Islet of Langerhans (tissue), 1 donor: ENCODE data around the gene LYSMD2.

Source experiments
- FAIRE-seq: peaks from one replicate; lab custom pipeline; 2011; peaks lifted over from hg19 to GRCh38; lab: Jason Lieb, UNC

LYSMD2 gene

DNA sequence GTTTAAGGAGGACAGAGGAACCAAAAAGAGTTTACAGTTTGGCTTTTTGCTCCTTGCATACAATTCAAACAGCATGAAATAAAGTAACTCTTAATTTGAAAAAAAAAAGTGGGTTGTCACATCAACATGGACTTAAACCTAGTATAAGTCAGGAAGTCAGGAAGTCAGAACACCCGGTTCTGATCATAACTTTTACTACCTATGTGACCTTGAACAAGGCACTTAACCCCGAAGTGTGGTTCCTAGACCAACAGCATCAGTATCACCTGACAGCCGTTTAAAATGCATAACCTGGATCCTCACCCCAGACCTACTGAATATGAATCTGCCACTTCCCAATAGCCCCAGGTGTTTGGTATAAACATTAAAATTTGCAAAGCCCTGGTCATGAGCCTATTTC, 18.7 kb downstream of the LYSMD2 start:
- FAIRE-seq, result no peak

- FAIRE-seq, result no peak
Observed at GRCh38 chr15:51718219-51718618, 19.2 kb downstream of the LYSMD2 start.

GRCh38 chr15:51714911-51715310, 22.5 kb downstream of the LYSMD2 start:
- FAIRE-seq, result no peak

DNA sequence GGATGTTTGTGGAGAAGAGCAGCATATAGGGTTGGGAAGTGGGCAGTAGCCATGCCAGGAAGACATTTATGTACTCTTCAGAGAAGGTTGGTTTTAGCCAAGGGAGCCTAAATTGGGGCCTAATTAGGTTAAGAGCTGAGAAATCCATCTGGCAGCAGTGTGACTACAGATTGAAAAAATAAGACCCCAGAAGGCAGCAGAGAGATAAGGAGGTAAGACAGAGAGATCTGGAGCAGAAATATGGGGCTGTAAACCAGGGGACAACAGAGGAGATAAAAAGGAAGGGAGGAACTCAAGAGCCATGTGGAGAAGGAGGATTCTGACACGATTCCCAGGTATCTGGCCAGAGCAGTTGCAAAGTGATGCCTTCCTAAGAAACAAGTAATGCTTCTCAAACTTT, 23.3 kb downstream of the LYSMD2 start:
- FAIRE-seq, result no peak

DNA sequence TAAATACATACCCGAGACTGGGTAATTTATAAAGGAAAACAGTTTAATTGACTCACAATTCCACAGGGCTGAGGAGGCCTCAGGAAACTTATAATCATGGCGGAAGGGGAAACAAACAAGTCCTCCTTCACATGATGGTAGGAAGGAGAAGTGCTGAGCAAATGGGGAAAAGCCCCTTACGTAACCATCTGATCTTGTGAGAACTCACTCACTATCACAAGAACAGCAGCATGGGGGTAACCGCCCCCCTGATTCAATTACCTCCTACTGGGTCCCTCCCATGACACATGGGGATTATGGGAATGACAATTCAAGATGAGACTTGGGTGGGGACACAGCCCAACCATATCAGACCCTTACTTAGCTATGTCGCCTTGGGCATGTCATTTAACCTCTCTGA, 28.4 kb downstream of the LYSMD2 start:
- no peak for FAIRE-seq

GRCh38 chr15:51708013-51708412, 29.4 kb downstream of the LYSMD2 start:
- peak; percentile 99 for FAIRE-seq

DNA sequence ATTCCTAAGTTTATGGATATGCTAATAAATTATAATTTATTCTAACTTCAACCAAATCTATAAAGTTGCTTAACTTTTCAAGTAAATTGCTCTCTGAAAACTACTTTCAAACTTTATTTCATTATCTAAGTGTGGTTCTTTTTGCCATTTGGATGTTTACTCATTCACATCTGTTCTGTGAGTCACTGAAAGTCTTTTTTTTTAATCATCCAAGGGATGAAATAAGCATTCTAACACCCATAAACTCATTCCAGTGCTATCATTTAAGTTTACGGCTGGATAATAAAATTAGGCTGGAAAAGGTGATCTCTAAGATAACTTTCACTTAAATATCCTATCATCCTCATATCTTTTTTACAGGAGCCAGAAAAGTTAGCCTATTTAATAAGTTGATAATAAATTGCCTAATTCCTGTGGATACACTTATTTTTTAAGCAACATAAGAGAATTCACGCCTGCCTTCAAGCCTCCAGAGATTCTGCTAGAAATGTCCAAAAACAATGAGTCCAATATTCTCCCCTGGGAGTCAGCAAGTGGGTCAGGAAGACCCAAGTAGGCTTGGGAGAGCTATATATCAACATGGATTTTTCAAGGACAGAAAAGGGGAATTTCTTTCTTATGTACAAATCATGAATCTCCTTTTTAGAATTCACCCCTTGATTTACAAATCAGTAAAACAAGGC, 30.4 kb downstream of the LYSMD2 start:
- peak; percentile 78 for FAIRE-seq

DNA sequence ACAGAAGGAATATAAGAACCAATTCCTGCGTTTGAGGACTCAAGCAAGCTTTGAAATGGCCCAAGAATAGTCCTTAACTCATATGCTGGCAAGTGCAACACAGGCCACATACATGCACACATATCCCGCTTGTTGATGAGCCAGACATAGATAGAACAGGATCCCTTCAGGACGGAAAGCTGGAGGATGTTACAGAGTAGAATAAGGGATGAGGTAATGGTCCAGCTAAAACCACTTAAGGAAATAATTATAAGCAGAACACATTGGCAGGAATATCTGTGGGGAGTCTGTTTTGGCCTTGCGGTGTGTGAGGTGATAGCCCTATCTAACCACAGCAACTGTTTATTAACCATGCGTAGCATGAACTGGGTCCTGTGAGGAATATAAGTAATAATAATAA, 31.2 kb downstream of the LYSMD2 start:
- FAIRE-seq, result peak; percentile 30

DNA sequence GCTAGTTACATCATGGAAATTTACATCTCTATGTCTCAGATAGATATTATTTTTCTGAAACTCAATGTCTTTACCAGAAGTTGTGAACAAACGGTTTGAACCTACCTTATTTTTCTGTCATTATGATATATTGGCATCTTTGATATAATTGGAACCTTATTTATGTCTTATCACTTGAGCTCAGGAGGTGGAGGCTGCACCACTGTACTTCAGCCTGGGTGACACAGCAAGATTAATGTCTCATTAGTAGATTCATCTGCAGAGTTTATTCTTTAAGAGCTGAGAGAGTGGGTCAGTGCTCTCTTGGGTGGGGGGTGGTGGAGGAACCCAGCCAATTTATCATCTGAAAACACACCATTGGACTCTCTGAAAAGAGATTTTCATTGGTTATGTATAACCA, 34.7 kb downstream of the LYSMD2 start:
- no peak for FAIRE-seq

GRCh38 chr15:51699373-51699772, 38.1 kb downstream of the LYSMD2 start:
- no peak for FAIRE-seq

DNA sequence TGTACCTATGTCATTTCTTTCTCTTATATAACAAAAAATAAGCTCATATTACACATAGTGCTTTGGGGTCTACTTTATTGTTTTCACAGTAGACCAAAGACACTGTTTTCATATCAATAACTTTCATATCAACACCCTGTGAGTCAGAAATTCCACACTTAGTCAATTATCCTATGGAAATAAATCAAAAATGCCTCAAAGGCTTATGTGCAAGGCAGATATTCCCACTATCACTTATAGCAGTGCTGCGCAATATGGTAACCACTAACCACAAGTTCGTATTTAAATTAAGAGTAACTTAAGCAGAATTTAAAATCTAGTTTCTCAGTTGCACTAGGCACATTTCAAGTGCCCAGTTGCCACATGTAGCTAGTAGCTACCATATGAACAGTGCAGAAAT, 40.3 kb downstream of the LYSMD2 start:
- no peak for FAIRE-seq

DNA sequence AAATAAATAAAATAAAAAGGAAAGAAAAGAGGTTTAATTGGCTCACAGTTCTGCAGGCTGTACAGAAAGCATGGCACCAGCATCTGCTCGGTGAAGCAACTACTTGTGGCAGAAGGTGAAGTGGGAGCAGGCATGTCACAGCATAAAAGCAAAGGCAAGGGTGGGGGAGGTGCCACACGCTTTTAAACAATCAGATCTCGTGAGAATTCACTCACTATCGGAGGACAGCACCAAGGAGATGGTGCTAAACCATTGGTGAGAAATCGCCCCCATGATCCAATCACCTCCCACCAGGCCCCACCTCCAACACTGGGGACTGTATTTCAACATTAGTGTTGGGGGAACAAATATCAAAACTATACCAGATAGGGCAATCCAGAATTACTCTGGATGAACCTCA, 40.9 kb downstream of the LYSMD2 start:
- no peak for FAIRE-seq

DNA sequence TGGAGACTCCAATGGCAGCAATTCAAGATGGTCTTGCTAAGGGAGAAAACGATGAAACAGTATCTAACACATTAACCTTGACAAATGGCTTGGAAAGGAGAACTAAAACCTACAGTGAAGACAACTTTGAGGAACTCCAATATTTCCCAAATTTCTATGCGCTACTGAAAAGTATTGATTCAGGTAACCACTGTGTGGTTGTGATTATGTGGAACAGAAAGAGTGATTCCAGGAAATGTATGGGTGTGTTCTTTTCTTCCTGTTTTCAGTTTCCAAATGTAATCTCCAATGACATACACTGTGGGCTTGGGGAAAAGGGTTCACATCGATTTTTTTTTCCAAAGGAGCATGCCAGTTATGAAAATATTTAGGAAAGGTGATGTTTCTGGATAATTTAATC, 45.3 kb downstream of the LYSMD2 start:
- peak; percentile 41 for FAIRE-seq

GRCh38 chr15:51688863-51689262, 48.6 kb downstream of the LYSMD2 start:
- no peak for FAIRE-seq

- FAIRE-seq, result no peak
Observed at GRCh38 chr15:51687565-51687964, 49.9 kb downstream of the LYSMD2 start.

GRCh38 chr15:51681303-51681963, 56.0 kb downstream of the LYSMD2 start, which contains the start of gene SCG3:
TSS of gene SCG3 (plus strand) at chr15:51681503. CDS start at chr15:51681756, 253 bp downstream.
- peak; percentile 47 for FAIRE-seq

GRCh38 chr15:51680321-51680720, 57.1 kb downstream of the LYSMD2 start:
- peak; percentile 72 for FAIRE-seq

GRCh38 chr15:51678096-51678495, 59.4 kb downstream of the LYSMD2 start:
- FAIRE-seq, result no peak

- FAIRE-seq, result no peak
Observed at GRCh38 chr15:51677452-51677851, 60.0 kb downstream of the LYSMD2 start.

- FAIRE-seq, result no peak
Observed at GRCh38 chr15:51677021-51677420, 60.4 kb downstream of the LYSMD2 start.

GRCh38 chr15:51675234-51675633, 62.2 kb downstream of the LYSMD2 start:
- FAIRE-seq, result no peak
